Measurements from ENCODE around the gene TRAF2. TPM values are rescaled to one million over a fixed set of nuclear protein-coding genes. Genes with fewer than 3 reads are reported as not detected.
"Not testable (repeated sequence)": the region's sequence is repeated elsewhere in the genome, so short reads cannot be mapped to it uniquely, and the experiment has no call there.

Gene TRAF2
- polyA plus RNA-seq, 3 donors = 1.6 to 6.1 (median 2.0) TPM

DNA sequence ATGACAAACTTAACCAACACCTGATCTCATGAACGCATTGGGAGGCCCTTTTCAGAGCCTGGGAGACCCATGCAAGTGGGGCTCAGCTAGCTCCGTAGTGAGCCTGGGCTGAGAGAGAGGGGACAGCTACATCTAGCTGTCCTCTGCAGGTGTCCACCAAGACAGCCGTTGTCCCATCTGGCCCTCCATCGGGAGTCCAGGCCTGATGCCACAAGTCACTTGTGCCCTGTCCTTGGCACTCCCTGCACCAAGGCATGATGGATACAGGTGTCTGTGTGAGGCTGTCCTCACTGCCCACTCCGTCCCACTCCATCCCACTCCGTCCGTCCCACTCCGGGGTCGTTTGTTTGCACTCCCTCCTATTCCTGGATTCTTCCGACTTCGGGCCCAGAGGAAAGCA, 17.7 kb upstream of the TRAF2 start:
- H3K79me2 ChIP-seq (ENCODE audit: insufficient read depth, low read length) = peaks cover 22% of the 10 kb centered on the region
- peaks cover 10 to 14% of the 10 kb centered on the region in 2 donors for H3K4me1 ChIP-seq (ENCODE audit: control insufficient read depth in 1 of 2, insufficient read depth in 2 of 2, low read length in 2 of 2)
- H3K27ac ChIP-seq (ENCODE audit: low read depth in 1 of 2, low read length in 2 of 2) = no peak overlapping the region
- intact Hi-C loops (cut with micrococcal nuclease) = no loop called here
- Mint-ChIP-seq H3K9me3 (peaks cover 3 to 33% (median 24%) of the 10 kb centered on the region in 7 donors), H3K36me3 (peaks cover 3 to 7% of the 10 kb centered on the region in 2 donors), H3K27ac (peak overlapping the region in 1 of 7 donors; percentile 50), H3K4me1 (peaks cover 11% of the 10 kb centered on the region), H3K27me3 (ENCODE audit: low read depth in 3 of 3) (peaks cover under 1 to 4% (median 2%) of the 10 kb centered on the region in 3 donors), H3K4me3 (no peak overlapping the region)
- H4K20me1 ChIP-seq (ENCODE audit: insufficient read depth, low read length) = peaks cover 7% of the 10 kb centered on the region
- H3K9me3 ChIP-seq (replicated peaks in 1 of 2; ENCODE audit: control insufficient read depth in 1 of 2, insufficient read depth in 1 of 2, low read length in 2 of 2) = peaks cover 14 to 29% of the 10 kb centered on the region in 2 donors
- H3K36me3 ChIP-seq (replicated peaks in 1 of 2; ENCODE audit: control insufficient read depth in 1 of 2, insufficient read depth in 2 of 2, low read length in 2 of 2) = peaks cover 3 to 6% of the 10 kb centered on the region in 2 donors
- DNase-seq = peak in 1 of 3 donors; percentile 3
- H3K27me3 ChIP-seq (ENCODE audit: control insufficient read depth in 2 of 2, insufficient read depth in 2 of 2, low read length in 2 of 2) = no peaks in the 10 kb centered on the region
- H3K9ac ChIP-seq (ENCODE audit: insufficient read depth, low read length, poor library complexity, severe bottlenecking) = no peak overlapping the region
- TF ChIP-seq, protein P1, sequence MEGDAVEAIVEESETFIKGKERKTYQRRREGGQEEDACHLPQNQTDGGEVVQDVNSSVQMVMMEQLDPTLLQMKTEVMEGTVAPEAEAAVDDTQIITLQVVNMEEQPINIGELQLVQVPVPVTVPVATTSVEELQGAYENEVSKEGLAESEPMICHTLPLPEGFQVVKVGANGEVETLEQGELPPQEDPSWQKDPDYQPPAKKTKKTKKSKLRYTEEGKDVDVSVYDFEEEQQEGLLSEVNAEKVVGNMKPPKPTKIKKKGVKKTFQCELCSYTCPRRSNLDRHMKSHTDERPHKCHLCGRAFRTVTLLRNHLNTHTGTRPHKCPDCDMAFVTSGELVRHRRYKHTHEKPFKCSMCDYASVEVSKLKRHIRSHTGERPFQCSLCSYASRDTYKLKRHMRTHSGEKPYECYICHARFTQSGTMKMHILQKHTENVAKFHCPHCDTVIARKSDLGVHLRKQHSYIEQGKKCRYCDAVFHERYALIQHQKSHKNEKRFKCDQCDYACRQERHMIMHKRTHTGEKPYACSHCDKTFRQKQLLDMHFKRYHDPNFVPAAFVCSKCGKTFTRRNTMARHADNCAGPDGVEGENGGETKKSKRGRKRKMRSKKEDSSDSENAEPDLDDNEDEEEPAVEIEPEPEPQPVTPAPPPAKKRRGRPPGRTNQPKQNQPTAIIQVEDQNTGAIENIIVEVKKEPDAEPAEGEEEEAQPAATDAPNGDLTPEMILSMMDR (IDR thresholded peaks at IDR 0.05) = no peak
- no peak overlapping the region for H3K4me2 ChIP-seq (replicated peaks; ENCODE audit: extremely low read depth, low read length, poor library complexity, severe bottlenecking)
- WGBS (ENCODE audit: insufficient coverage) = 98% methylated on average over 11 of the region's 11 CpGs
- no peak overlapping the region for H2AFZ ChIP-seq (ENCODE audit: insufficient read depth, low read depth, low read length, poor library complexity, severe bottlenecking)
- H3K4me3 ChIP-seq (replicated peaks in 1 of 3; ENCODE audit: low read depth in 2 of 3, low read length in 3 of 3) = no peak overlapping the region

DNA sequence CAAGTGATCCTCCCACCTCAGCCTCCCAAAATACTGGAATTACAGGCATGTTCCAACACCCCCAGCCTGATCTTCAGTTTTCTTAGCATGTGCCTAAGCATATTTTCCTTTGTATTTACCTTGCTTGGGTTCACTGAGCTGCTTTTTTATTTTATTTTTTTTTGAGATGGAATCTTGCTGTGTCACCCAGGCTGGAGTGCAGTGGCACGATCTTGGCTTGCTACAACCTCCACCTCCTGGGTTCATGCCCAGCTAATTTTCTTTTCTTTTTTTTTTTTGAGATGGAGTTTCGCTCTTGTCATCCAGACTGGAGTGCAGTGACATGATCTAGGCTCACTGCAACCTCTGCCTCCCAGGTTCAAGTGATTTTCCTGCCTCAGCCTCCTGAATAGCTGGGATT, 16.7 kb upstream of the TRAF2 start:
- WGBS (ENCODE audit: insufficient coverage) = 60% methylated on average over 1 of the region's 2 CpGs
- Mint-ChIP-seq H3K27ac (peak overlapping the region in 1 of 7 donors; percentile 24), H3K9me3 (peaks cover 3 to 39% (median 26%) of the 10 kb centered on the region in 7 donors)
- H3K36me3 Mint-ChIP-seq; H4K20me1 ChIP-seq (ENCODE audit: insufficient read depth, low read length); H3K27me3 Mint-ChIP-seq (ENCODE audit: low read depth in 3 of 3); H3K4me3 ChIP-seq (replicated peaks in 1 of 3; ENCODE audit: low read depth in 2 of 3, low read length in 3 of 3); DNase-seq; H3K4me1 Mint-ChIP-seq; H2AFZ ChIP-seq (ENCODE audit: insufficient read depth, low read depth, low read length, poor library complexity, severe bottlenecking); H3K36me3 ChIP-seq (replicated peaks in 1 of 2; ENCODE audit: control insufficient read depth in 1 of 2, insufficient read depth in 2 of 2, low read length in 2 of 2); intact Hi-C loops (cut with micrococcal nuclease); H3K4me2 ChIP-seq (replicated peaks; ENCODE audit: extremely low read depth, low read length, poor library complexity, severe bottlenecking); H3K9ac ChIP-seq (ENCODE audit: insufficient read depth, low read length, poor library complexity, severe bottlenecking); H3K4me3 Mint-ChIP-seq; H3K27me3 ChIP-seq (ENCODE audit: control insufficient read depth in 2 of 2, insufficient read depth in 2 of 2, low read length in 2 of 2); H3K27ac ChIP-seq (ENCODE audit: low read depth in 1 of 2, low read length in 2 of 2): not testable (repeated sequence)
- peaks cover 10 to 14% of the 10 kb centered on the region in 2 donors for H3K4me1 ChIP-seq (ENCODE audit: control insufficient read depth in 1 of 2, insufficient read depth in 2 of 2, low read length in 2 of 2)
- H3K9me3 ChIP-seq (replicated peaks in 1 of 2; ENCODE audit: control insufficient read depth in 1 of 2, insufficient read depth in 1 of 2, low read length in 2 of 2) = peaks cover 14 to 30% of the 10 kb centered on the region in 2 donors
- H3K79me2 ChIP-seq (ENCODE audit: insufficient read depth, low read length) = peaks cover 13% of the 10 kb centered on the region
